Stimulated activated CD8-positive, alpha-beta memory T cell treated with anti-CD3 and anti-CD28 coated beads, Interleukin-15, amount 100 ng/mL, for 1 hour (primary cell): ENCODE data around the gene SLC23A2.
"Not testable (repeated sequence)": the region's sequence is repeated elsewhere in the genome, so short reads cannot be mapped to it uniquely, and the experiment has no call there.

ENCODE experiments used
- DNase-seq: peaks from one replicate; pipeline ENCODE4 v3.0.0-alpha.2; 2020; ENCODE audit warnings: low read depth

The SLC23A2 gene

GRCh38 chr20:4902788-4903187 is 98.5 kb downstream of the SLC23A2 start:
- no peak for DNase-seq

- DNase-seq, result no peak
These were observed 100.1 kb downstream of the SLC23A2 start for GRCh38 chr20:4901031-4901818.

GRCh38 chr20:4898282-4899244 is 102.7 kb downstream of the SLC23A2 start:
- no peak for DNase-seq

GRCh38 chr20:4897600-4897999 is 103.7 kb downstream of the SLC23A2 start:
- no peak for DNase-seq

GRCh38 chr20:4896971-4897497 is 104.3 kb downstream of the SLC23A2 start:
- no peak for DNase-seq

- DNase-seq, result no peak
These were observed 105.1 kb downstream of the SLC23A2 start for GRCh38 chr20:4896119-4896702.

- no peak for DNase-seq
These were observed 106.3 kb downstream of the SLC23A2 start for GRCh38 chr20:4894981-4895381.

GRCh38 chr20:4894409-4894808 is 106.9 kb downstream of the SLC23A2 start:
- no peak for DNase-seq

- DNase-seq, result no peak
These were observed 107.6 kb downstream of the SLC23A2 start for GRCh38 chr20:4893709-4894108.

- DNase-seq, result no peak
These were observed 109.3 kb downstream of the SLC23A2 start for GRCh38 chr20:4891997-4892396.

GRCh38 chr20:4891190-4891763 is 110.0 kb downstream of the SLC23A2 start:
- no peak for DNase-seq

GRCh38 chr20:4889446-4889845 is 111.9 kb downstream of the SLC23A2 start:
- no peak for DNase-seq

GRCh38 chr20:4887586-4887985 is 113.7 kb downstream of the SLC23A2 start:
- DNase-seq, result no peak

GRCh38 chr20:4886771-4887527 is 114.4 kb downstream of the SLC23A2 start:
- DNase-seq, result no peak

GRCh38 chr20:4885877-4886276 is 115.4 kb downstream of the SLC23A2 start:
- no peak for DNase-seq

GRCh38 chr20:4883546-4883945 is 117.8 kb downstream of the SLC23A2 start:
- DNase-seq, result no peak

- no peak for DNase-seq
These were observed 118.3 kb downstream of the SLC23A2 start for GRCh38 chr20:4883051-4883450.

GRCh38 chr20:4881006-4881730 is 120.1 kb downstream of the SLC23A2 start:
- no peak for DNase-seq

- DNase-seq, result no peak
These were observed 121.3 kb downstream of the SLC23A2 start for GRCh38 chr20:4880051-4880450.

- not testable (repeated sequence) for DNase-seq
These were observed 123.2 kb downstream of the SLC23A2 start for GRCh38 chr20:4878099-4878498.

- no peak for DNase-seq
These were observed 124.6 kb downstream of the SLC23A2 start for GRCh38 chr20:4876731-4877130.
